DND-41 (cell line): ENCODE data around the gene AK5.
A peak's percentile ranks its signal among the peaks of the same experiment; 100 is the strongest.

ENCODE experiments used
- ATAC-seq: fragments of 200-7000 bp; cut with Tn5 transposase; 3 replicates; pipeline ENCODE4 v1.9.1; 2021; ENCODE audit warnings: low read depth; ENCODE audit not compliant: insufficient read depth
- DNase-seq: peaks from one replicate; pipeline ENCODE4 v3.0.0-alpha.2; 2020
- H2AFZ ChIP-seq: 2 replicates; pipeline ENCODE4 v1.6.0; 2012; ENCODE audit warnings: low read depth, low read length
- H3K27ac ChIP-seq: 2 replicates; pipeline ENCODE4 v1.5.1; 2012; ENCODE audit warnings: low read length, inconsistent platforms
- H3K27me3 ChIP-seq: fragments of 200-600 bp; sonication (generic); 2 replicates; pipeline ENCODE4 v1.6.0; 2012; ENCODE audit warnings: low read length, mild to moderate bottlenecking, inconsistent platforms; ENCODE audit not compliant: insufficient read depth, poor library complexity
- H3K36me3 ChIP-seq: 2 replicates; pipeline ENCODE4 v1.5.1; 2012; ENCODE audit warnings: low read length, inconsistent platforms; ENCODE audit not compliant: insufficient read depth
- H3K4me1 ChIP-seq: 2 replicates; pipeline ENCODE4 v1.5.1; 2012; ENCODE audit warnings: mild to moderate bottlenecking, low read length; ENCODE audit not compliant: insufficient read depth
- H3K4me2 ChIP-seq: 2 replicates; pipeline ENCODE4 v1.6.0; 2012; ENCODE audit warnings: mild to moderate bottlenecking, moderate library complexity, low read length, inconsistent platforms; ENCODE audit not compliant: insufficient read depth
- H3K4me3 ChIP-seq, 2 experiments: fragments of 200-600 bp in 1 of 2; shearing (Covaris generic) in 1 of 2; 2 replicates each; pipeline ENCODE4 v1.5.1; 2012 to 2016; ENCODE audit warnings: inconsistent platforms in 2 of 2, low read length in 2 of 2, mild to moderate bottlenecking in 2 of 2, low read depth in 1 of 2, moderate library complexity in 1 of 2
- H3K79me2 ChIP-seq: 2 replicates; pipeline ENCODE4 v1.6.0; 2012; ENCODE audit warnings: low read length, inconsistent platforms; ENCODE audit not compliant: insufficient read depth
- H3K9ac ChIP-seq: 2 replicates; pipeline ENCODE4 v1.6.0; 2012; ENCODE audit warnings: low read depth, mild to moderate bottlenecking, inconsistent platforms, low read length, moderate library complexity
- H3K9me3 ChIP-seq: 2 replicates; pipeline ENCODE4 v1.5.1; 2012; ENCODE audit warnings: low read length, moderate library complexity, mild to moderate bottlenecking, inconsistent platforms; ENCODE audit not compliant: insufficient read depth, severe bottlenecking
- H4K20me1 ChIP-seq: 2 replicates; pipeline ENCODE4 v1.6.0; 2012; ENCODE audit warnings: low read length; ENCODE audit not compliant: insufficient read depth
- EZH2 ChIP-seq: IDR thresholded peaks from 3 replicates; pipeline ENCODE4 v1.6.1; 2012; ENCODE audit warnings: borderline replicate concordance, low read depth, mild to moderate bottlenecking, moderate library complexity, low read length, inconsistent platforms; ENCODE audit not compliant: severe bottlenecking
- TF ChIP-seq, protein P1 (sequence below): IDR thresholded peaks from 2 replicates; pipeline ENCODE4 v1.5.1; 2012; ENCODE audit warnings: borderline replicate concordance, low read length, moderate library complexity, mild to moderate bottlenecking; ENCODE audit not compliant: poor library complexity, severe bottlenecking; ENCODE audit errors: extremely low read depth

AK5 gene

DNA sequence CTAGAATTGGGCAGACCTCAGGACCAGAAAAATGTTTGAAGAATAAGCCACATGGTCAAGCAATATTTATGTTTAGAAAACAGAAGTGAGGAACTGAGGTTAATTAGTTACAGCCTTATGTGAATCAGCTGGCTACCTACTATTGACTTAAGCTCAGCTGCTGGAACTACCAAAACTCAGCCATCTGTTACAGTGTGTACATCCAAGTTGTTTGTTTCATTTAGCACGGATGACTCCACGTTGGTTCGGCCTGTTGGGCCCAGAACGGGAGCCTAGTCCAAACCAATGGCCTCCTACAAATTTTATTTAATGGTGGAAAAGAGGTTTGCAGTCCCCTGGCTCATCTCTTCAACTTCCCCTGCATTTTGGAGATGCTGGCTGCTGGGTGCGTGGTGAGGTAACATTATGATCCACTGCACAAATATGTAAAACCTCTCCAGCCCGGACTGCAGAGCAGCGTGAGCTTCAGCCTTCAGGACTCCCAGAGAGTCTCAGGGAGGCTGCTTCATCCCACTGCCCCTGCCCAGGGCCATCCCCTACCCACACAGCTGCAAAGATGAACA is 257.2 kb downstream of the AK5 start:
- Histone ChIP-seq H2AFZ (no peak overlapping the region), H3K79me2 (no peaks in the 10 kb centered on the region), H3K4me2 (no peak overlapping the region), H3K27ac (no peak overlapping the region), H3K27me3 (no peaks in the 10 kb centered on the region), H3K4me1 (no peaks in the 10 kb centered on the region), H4K20me1 (no peaks in the 10 kb centered on the region), H3K9ac (no peak overlapping the region), H3K4me3 (no peak overlapping the region), H3K36me3 (no peaks in the 10 kb centered on the region), H3K9me3 (no peaks in the 10 kb centered on the region)
- DNase-seq (no peak), ATAC-seq (no peak)
- no peak for TF ChIP-seq EZH2
- TF ChIP-seq, protein P1, sequence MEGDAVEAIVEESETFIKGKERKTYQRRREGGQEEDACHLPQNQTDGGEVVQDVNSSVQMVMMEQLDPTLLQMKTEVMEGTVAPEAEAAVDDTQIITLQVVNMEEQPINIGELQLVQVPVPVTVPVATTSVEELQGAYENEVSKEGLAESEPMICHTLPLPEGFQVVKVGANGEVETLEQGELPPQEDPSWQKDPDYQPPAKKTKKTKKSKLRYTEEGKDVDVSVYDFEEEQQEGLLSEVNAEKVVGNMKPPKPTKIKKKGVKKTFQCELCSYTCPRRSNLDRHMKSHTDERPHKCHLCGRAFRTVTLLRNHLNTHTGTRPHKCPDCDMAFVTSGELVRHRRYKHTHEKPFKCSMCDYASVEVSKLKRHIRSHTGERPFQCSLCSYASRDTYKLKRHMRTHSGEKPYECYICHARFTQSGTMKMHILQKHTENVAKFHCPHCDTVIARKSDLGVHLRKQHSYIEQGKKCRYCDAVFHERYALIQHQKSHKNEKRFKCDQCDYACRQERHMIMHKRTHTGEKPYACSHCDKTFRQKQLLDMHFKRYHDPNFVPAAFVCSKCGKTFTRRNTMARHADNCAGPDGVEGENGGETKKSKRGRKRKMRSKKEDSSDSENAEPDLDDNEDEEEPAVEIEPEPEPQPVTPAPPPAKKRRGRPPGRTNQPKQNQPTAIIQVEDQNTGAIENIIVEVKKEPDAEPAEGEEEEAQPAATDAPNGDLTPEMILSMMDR, result no peak

DNA sequence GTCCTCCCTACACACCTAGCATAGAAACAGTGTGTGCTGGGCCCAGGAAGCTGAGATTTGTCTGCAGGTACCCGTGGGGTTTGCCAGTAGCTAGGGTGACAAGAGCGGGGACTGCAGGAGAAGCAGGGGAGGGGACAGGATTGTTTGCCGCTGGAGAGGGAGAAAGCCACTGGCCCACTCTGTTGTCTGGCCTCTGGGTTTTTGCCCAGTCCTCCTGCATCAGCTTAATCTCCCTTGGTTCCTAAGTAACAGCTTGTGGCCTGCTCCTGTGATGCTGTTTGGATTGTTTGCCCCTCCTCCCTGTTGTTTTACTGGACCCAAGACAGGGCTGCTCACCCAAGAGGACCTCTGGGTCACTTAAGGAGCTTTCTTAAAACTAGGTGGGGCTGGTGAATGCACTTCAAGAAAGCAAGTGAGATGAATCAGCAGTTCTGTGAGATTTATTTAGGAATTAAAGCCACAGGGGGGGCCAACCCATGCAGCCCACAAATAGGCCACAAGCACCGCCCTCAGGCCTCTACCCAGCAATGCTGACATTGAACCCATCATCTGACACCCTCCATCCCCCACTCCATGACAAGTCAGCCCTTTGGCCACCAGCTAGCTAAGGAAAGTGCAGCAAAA is 257.8 kb downstream of the AK5 start:
- H4K20me1 ChIP-seq, result no peaks in the 10 kb centered on the region
- H3K36me3 ChIP-seq, result no peaks in the 10 kb centered on the region
- H3K79me2 ChIP-seq, result no peaks in the 10 kb centered on the region
- 0 out of 3 replicates have a peak, but pooled peaks have one; percentile 39 for ATAC-seq
- TF ChIP-seq EZH2, result no peak
- TF ChIP-seq, protein P1, result no peak
- H2AFZ ChIP-seq, result no peak overlapping the region
- H3K9ac ChIP-seq, result no peak overlapping the region
- H3K4me1 ChIP-seq, result no peaks in the 10 kb centered on the region
- H3K9me3 ChIP-seq, result no peaks in the 10 kb centered on the region
- H3K4me2 ChIP-seq, result no peak overlapping the region
- no peaks in the 10 kb centered on the region for H3K27me3 ChIP-seq
- H3K27ac ChIP-seq, result no peak overlapping the region
- H3K4me3 ChIP-seq, result no peak overlapping the region
- DNase-seq, result no peak

DNA sequence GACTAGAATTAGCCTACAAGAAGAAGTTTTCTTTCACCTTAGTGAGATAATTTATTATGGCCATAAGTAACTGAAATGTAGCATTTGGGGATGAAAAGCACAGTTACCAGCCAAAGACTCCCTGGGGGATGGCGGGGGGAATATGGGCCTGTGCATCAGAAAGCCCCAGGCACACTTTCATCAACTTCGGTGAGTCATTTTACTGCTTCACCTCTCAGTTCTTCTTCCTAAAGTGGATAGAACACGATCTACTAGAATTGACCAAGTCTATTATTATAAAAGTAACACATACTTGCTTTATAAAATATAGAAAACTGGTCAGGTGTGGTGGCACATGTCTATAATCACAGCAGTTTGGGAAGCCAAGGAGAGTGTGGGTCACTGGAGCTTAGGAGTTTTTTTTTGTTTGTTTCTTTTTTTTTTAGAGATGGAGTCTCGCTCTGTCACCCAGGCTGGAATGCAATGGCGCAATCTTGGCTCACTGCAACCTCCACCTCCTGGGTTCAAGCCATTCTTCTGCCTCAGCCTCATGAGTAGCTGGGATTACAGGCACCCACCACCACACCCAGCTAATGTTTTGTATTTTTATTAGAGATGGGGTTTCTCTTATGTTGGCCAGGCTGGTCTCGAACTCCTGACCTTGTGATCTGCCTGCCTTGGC is 258.8 kb downstream of the AK5 start:
- Histone ChIP-seq H4K20me1 (no peaks in the 10 kb centered on the region), H3K4me2 (no peak overlapping the region), H3K4me3 (no peak overlapping the region), H3K9me3 (no peaks in the 10 kb centered on the region), H3K27me3 (no peaks in the 10 kb centered on the region), H2AFZ (no peak overlapping the region), H3K4me1 (no peaks in the 10 kb centered on the region), H3K79me2 (no peaks in the 10 kb centered on the region), H3K9ac (no peak overlapping the region), H3K27ac (no peak overlapping the region), H3K36me3 (no peaks in the 10 kb centered on the region)
- ATAC-seq (no peak), DNase-seq (no peak)
- TF ChIP-seq, protein P1, result no peak
- TF ChIP-seq EZH2, result no peak
